Limb (tissue), 2 donors: ENCODE measurements around the gene SV2C.
A peak's percentile ranks its signal among the peaks of the same experiment; 100 is the strongest.

ENCODE experiments used
- DNase-seq, 2 donors: peaks; one replicate each; pipeline ENCODE4 v3.0.0-alpha.2; 2016; ENCODE audit errors: extremely low spot score in 2 of 2

The SV2C gene

DNA sequence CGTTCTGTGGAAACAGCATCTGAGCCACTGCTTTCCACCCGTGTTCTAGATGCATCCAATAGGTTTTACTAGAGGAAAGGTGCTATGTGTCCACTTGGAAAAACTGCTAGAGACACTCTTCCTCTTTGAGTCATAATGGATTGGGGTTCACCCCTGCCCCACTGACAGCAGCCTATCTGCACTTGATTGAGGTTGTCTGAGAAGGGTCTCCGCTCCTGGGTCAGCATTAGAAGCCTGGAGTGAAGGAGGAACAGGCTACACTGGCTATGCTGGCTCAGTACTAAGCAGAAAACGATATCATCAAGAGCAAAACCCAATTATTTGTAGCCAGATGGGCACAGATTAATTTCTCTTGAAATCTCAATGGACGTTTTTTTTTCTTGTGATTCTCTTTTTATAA, 167.3 kb downstream of the SV2C start:
- DNase-seq: no peak

- no peak for DNase-seq
Observed at GRCh38 chr5:76251656-76252055, 168.5 kb downstream of the SV2C start.

DNA sequence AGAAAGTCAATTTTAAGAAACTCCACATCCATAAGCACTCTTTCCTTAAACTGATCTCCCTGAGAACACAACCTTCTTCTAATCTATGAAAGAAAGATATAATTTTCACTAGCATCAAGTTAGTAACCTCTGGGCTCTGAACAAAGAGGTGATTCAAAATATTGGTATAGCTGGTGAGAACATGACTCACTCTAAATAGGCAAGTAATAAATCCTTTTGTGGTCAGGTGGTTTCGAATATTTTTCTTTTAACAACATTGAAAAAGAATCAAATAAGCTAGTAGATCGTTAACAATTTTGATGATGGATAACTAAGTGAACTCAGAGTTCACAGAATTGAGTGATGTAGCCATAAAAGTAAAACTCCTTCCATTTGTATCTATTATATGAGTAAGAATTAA, 169.3 kb downstream of the SV2C start:
- DNase-seq: no peak

DNA sequence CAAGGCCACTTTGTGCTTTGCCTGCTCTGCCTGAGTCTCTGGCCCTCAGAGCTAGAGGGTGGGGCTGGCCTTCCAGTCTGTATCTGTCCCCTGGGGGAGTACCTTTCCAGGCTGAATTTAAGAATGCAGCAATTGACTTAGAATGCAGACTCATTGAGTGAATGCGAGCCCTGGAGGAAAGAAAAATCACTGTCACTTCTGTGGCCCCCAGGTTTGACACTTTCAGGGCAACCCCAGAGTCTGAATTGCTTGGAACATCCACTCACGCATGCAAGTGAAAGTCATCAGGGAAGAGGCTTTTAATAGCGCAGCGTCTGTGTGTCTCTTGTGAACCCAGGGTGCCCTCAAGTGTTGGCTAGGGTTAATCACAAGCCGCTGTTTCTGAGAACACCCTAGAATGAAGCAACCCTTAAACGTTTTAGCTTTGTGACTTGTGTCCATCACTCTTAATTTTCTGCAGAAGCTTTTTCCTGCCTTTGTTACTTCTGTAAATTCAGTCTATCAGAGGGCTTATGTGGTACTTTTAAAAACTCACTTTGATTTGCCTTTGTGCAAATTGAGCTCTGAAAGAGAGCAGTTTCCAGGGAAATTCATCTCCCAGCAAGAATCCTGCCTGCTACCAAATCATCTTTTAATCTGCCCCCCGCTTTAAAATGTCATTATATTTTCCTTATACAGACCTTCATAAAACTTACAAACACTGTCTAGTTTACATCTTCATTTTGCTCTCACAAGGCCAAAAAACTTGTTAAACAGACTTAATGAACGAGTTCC, 173.1 kb downstream of the SV2C start:
- peak; percentile 70 to 73 for DNase-seq

- no peak for DNase-seq
Observed at GRCh38 chr5:76257225-76257833, 174.1 kb downstream of the SV2C start.

GRCh38 chr5:76257897-76258296, 174.7 kb downstream of the SV2C start:
- no peak for DNase-seq

DNA sequence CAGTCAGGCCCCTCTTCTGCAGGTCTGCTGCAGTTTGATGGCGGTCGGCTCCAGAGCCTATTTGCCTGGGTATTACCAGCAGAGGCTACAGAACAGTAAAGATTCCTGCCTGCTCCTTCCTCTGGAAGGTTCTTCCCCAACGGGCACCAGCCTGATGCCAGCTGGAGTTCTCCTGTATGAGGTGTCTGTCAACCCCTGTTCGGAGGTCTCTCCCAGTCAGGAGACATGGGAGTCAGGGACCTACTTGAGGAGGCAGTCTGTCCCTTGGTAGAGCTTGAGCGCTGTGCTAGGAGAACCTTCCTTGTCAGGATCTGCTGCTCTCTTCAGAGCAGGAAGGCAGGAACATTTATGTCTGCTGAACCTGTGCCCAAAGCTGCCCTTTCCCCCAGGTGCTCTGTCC, 181.5 kb downstream of the SV2C start:
- no peak for DNase-seq

GRCh38 chr5:76269259-76269931, 186.2 kb downstream of the SV2C start:
- DNase-seq: no peak

DNA sequence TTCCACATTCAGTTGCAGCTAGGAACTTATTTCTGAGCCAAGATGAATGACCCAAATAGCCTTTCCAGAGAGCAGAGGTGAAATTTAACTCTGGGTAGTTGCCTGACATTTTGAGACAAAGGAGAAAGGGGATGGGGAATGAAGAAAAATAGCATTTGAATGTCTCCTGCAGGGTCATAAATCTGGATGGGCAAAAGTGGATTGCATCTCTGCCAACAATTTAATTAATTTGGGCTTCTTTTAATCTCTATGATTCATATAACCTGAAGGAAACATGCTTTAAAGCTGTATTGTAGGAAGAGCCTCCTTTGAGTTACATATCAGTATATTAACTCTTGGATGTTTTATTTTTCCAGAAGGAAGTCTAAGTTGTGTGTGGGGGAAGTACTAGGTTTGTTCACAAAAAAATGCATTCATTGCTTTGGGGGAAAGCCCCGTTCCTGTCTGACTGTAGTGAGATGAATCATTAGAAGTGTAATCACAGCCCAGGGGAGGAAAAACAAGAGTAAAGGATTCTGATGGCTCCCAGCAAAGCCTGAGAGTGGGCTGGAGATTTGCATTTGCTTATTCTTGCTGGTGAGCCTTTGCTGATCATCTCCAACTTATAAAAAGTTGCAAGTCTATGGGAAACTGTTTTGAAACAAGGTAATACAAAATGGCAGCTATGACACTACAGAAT, 186.9 kb downstream of the SV2C start:
- DNase-seq: no peak

DNA sequence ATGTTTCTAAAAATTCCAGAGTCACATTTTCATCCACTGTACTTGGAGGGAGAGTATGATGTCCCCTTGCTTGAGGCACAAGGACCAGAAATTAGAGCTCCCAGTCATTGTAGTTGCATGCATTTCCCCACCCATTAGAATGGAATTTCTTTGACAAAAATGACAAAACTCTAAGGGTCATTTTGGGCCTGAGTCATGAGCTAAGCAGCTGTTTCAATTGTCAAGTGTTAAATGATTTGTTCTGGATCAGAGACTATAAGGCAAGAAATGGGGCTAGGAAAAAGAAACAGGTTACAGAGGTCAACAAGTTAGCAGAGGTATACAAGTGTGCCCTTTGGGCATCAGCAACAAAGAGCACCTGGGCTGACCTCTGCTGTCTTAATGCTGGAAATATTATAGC, 188.7 kb downstream of the SV2C start:
- no peak for DNase-seq

DNA sequence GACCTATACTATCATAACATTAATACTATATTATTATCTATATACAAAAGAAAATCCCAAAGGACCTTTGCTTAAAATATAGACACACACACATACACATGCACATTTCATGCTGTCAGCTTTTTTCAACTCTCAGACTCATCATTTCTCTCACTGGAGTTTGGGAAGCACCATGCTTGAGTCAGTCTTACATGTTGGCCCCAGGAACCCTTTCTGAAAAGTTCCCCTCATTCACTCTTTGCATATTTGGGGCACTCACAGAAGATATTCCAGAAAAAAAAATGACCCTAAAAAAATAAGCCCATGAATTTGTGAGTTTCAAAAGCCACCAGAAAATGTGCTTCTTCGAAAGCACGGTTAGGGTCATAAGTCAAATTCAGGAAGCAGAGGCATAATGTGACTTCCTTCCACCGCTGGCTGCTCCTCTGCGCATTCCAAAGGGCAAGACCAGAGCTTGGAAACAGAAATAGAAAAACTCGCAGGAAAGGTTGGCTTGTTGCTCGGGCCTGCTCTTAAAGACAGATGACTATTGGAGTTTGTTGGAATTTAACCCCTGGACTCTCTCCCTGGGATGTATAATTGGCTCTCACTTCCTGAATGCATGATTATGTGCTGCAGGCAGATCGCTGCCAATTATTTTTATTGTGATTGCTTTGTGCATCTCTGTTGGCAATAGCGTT, 190.2 kb downstream of the SV2C start:
- DNase-seq: peak in 1 of 2 donors; percentile 46

- peak in 1 of 2 donors; percentile 7 for DNase-seq
Observed at GRCh38 chr5:76274571-76274970, 191.4 kb downstream of the SV2C start.

- no peak for DNase-seq
Observed at GRCh38 chr5:76277736-76278135, 194.6 kb downstream of the SV2C start.

GRCh38 chr5:76278261-76278789, 195.1 kb downstream of the SV2C start:
- no peak for DNase-seq

DNA sequence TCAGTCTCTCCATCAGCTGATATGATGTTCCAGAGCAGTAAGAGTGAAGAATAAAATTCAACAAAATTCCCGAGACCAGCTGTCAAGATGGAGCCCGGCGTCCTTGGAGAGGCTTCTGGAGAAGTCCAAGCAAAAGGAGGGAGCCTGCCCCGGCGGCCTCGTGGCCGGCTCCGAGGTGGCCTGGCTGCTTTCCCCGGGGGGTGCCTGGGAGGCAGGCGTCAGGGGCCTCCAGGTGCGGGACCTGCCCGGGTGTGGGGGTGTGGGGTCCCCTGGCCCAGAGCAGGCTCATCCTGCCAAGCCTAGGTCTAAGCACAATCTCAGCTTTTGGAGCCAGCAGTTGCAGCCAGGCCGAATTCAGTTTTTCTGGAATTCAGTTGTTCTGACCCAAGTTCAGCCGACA, 197.3 kb downstream of the SV2C start:
- DNase-seq: no peak

- no peak for DNase-seq
Observed at GRCh38 chr5:76283670-76284069, 200.5 kb downstream of the SV2C start.

GRCh38 chr5:76289692-76290091, 206.5 kb downstream of the SV2C start:
- DNase-seq: no peak

GRCh38 chr5:76290321-76290757, 207.2 kb downstream of the SV2C start:
- DNase-seq: no peak

DNA sequence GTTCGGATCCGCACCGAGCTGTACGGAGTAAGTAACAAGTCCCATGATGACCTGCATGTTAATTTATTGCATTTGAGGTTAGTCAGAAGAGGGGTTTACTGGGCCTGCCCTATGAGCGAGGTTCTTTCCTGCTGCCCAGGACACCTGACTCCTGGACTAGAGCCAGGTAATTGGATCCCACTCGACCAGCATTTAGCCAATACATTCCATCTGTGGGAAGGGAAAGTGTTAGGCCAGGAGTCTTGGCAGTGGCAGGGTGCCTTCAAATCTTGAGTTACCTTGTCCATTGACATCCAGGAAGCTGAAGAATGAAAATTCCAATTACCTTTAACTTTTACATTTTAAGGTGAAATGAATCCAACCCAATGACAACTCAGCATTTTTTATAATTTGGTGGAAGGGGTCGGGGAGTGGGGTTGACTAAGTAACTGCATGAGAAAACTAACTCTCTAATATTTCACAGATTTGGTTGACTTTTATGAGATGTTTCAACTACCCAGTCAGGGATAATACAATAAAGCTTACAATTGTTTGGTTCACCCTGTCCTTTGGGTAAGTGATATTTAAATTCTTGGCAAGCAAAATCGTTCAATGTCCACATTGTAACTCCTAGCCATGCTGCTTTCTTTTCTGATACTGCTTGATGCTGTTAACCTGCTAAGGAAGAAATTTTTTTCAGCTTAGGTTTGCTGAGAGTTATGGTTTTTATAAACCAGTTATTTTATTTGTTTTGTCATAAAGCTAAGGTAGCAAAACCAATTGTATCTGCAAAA, 208.3 kb downstream of the SV2C start:
- DNase-seq: no peak

- no peak for DNase-seq
Observed at GRCh38 chr5:76292620-76293322, 209.6 kb downstream of the SV2C start.
